ENCODE results near the gene CCDC110. TPM values are rescaled to one million over a fixed set of nuclear protein-coding genes. Genes with fewer than 3 reads are reported as not detected.

CCDC110 gene
- total RNA-seq, 4 donors from 2014 or later = 0.29 to 2.6 (median 2.1) TPM; not detected in 1

- Histone ChIP-seq H3K9me3 (no peaks in the 10 kb centered on the region), H3K27me3 (no peaks in the 10 kb centered on the region), H3K4me3 (no peak overlapping the region), H3K27ac (no peak overlapping the region), H3K4me1 (no peaks in the 10 kb centered on the region), H3K36me3 (no peaks in the 10 kb centered on the region)
- no peak for DNase-seq
- TF ChIP-seq, protein P1, sequence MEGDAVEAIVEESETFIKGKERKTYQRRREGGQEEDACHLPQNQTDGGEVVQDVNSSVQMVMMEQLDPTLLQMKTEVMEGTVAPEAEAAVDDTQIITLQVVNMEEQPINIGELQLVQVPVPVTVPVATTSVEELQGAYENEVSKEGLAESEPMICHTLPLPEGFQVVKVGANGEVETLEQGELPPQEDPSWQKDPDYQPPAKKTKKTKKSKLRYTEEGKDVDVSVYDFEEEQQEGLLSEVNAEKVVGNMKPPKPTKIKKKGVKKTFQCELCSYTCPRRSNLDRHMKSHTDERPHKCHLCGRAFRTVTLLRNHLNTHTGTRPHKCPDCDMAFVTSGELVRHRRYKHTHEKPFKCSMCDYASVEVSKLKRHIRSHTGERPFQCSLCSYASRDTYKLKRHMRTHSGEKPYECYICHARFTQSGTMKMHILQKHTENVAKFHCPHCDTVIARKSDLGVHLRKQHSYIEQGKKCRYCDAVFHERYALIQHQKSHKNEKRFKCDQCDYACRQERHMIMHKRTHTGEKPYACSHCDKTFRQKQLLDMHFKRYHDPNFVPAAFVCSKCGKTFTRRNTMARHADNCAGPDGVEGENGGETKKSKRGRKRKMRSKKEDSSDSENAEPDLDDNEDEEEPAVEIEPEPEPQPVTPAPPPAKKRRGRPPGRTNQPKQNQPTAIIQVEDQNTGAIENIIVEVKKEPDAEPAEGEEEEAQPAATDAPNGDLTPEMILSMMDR (IDR thresholded peaks at IDR 0.05) = no peak
- no peak for TF ChIP-seq POLR2A (IDR thresholded peaks at IDR 0.05)
- intact Hi-C loops (cut with DNase I; ENCODE audit: low total_unique reads) = no loop called here
Observed at GRCh38 chr4:185412412-185412811, 59.1 kb downstream of the CCDC110 start.

DNA sequence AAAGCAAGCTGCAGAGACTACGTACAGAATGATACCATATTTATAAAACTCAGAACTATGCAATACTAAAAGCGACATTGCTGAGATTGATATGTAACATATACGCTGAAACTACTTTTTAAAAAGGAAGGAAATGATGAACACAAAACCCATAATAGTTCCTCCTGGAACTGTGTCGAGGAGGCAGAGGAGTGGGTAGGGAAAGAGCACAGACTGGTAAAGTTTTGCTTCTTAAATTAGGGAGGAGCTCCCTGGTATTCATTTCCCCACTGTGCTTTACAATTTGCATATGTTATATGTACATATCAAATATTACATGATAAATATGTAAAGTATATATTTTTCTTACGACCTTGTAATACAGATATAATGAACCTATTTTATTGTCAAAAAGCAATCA, 59.7 kb downstream of the CCDC110 start:
- TF ChIP-seq, protein P1 (IDR thresholded peaks at IDR 0.05) = no peak
- no peak for TF ChIP-seq POLR2A (IDR thresholded peaks at IDR 0.05)
- no peak for DNase-seq
- no peak overlapping the region for H3K27ac ChIP-seq
- H3K4me1 ChIP-seq = no peaks in the 10 kb centered on the region
- no peaks in the 10 kb centered on the region for H3K27me3 ChIP-seq
- no peaks in the 10 kb centered on the region for H3K36me3 ChIP-seq
- no peak overlapping the region for H3K4me3 ChIP-seq
- intact Hi-C loops (cut with DNase I; ENCODE audit: low total_unique reads) = no loop called here
- H3K9me3 ChIP-seq = no peaks in the 10 kb centered on the region

DNA sequence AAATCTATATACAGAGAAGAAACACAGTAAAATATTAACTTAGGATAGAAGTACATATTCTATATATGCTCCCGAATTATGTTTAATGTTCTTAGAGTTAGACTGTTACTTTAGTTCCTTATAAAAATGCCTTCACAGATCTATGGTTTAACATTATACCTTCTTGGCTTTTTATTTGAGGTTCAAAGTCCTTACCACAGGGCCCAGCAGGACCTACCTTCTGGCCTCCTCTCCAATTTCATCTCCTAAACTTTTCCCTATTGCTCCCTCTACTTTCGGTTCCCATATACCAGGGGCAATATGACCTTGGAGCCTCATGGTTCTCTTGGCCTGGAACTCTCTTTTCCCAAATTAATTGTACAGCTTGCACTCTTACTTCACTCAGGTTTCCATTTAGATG, 63.1 kb downstream of the CCDC110 start:
- Histone ChIP-seq H3K4me3 (no peak overlapping the region), H3K4me1 (no peaks in the 10 kb centered on the region), H3K27ac (no peak overlapping the region), H3K27me3 (no peaks in the 10 kb centered on the region), H3K9me3 (no peaks in the 10 kb centered on the region), H3K36me3 (no peaks in the 10 kb centered on the region)
- intact Hi-C loops (cut with DNase I; ENCODE audit: low total_unique reads) = no loop called here
- TF ChIP-seq, protein P1 (IDR thresholded peaks at IDR 0.05) = no peak
- TF ChIP-seq POLR2A (IDR thresholded peaks at IDR 0.05) = no peak
- DNase-seq = no peak

DNA sequence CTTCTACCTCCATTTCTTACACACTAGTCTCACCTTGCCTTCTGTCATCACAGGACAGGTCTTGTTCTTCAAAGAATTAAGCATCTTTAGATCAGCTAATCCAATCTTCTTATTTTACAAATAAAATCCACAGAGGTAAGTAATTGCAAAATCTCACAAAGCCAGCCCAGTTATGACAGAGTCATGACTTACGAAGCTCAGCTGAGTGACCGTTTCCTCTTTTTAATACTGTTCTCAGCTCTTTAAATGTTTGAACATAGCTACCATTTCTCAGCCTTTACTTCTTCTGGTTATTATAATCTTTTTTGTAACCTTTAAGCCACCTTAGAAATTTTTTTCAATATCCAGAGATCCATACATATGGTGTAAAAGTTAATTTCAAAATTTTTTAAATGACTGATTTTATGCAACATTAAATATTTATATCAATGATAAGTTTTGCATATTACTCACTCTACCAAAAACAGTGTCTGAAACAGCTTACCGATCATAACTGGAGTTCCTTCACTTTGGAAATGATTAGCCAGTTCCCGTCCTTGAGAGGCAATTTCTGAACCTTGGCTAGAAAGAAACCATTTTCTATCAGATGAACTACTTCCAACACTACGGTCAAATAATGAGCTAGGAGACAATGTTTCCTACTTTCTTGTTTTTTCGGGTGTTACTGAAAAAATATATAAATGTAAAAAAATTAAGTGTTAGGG, 66.1 kb downstream of the CCDC110 start:
- no peak for TF ChIP-seq POLR2A (IDR thresholded peaks at IDR 0.05)
- no peaks in the 10 kb centered on the region for H3K4me1 ChIP-seq
- H3K4me3 ChIP-seq = no peak overlapping the region
- H3K27ac ChIP-seq = no peak overlapping the region
- H3K36me3 ChIP-seq = no peaks in the 10 kb centered on the region
- intact Hi-C loops (cut with DNase I; ENCODE audit: low total_unique reads) = no loop called here
- H3K27me3 ChIP-seq = no peaks in the 10 kb centered on the region
- no peak for DNase-seq
- no peaks in the 10 kb centered on the region for H3K9me3 ChIP-seq

- H3K27ac ChIP-seq = no peak overlapping the region
- no peak for DNase-seq
- no peaks in the 10 kb centered on the region for H3K36me3 ChIP-seq
- H3K4me1 ChIP-seq = no peaks in the 10 kb centered on the region
- no peaks in the 10 kb centered on the region for H3K9me3 ChIP-seq
- H3K27me3 ChIP-seq = no peaks in the 10 kb centered on the region
- no peak overlapping the region for H3K4me3 ChIP-seq
- intact Hi-C loops (cut with DNase I; ENCODE audit: low total_unique reads) = no loop called here
- TF ChIP-seq, protein P1 (IDR thresholded peaks at IDR 0.05) = no peak
- TF ChIP-seq POLR2A (IDR thresholded peaks at IDR 0.05) = no peak
Observed at GRCh38 chr4:185404031-185404430, 67.5 kb downstream of the CCDC110 start.
